Hepatocyte (in vitro differentiated cells): ENCODE data around the gene SLC46A1.

Source experiments
- CTCF ChIP-seq: fragments of 200-600 bp; sonication (generic); IDR thresholded peaks from 2 replicates; pipeline ENCODE4 v1.5.1; 2016; ENCODE audit warnings: antibody characterized with exemption, mild to moderate bottlenecking; ENCODE audit not compliant: poor library complexity
- EZH2 ChIP-seq: fragments of 200-600 bp; sonication (generic); IDR thresholded peaks from 2 replicates; pipeline ENCODE4 v1.6.1; 2016; ENCODE audit warnings: antibody characterized with exemption, mild to moderate bottlenecking, borderline replicate concordance
- EZH2phosphoT487 ChIP-seq: fragments of 200-600 bp; sonication (generic); IDR thresholded peaks from one replicate; pipeline ENCODE4 v1.6.1; 2018; ENCODE audit warnings: antibody characterized with exemption, mild to moderate bottlenecking, low read depth, moderate library complexity; ENCODE audit not compliant: unreplicated experiment, severe bottlenecking

GRCh38 chr17:28406473-28406814 lies 432 bp upstream of the SLC46A1 start:
- no peak for TF ChIP-seq CTCF
- TF ChIP-seq EZH2: no peak
- TF ChIP-seq EZH2phosphoT487: no peak
